GM19239 (cell line): ENCODE results near the gene DPH7.
"Not testable (repeated sequence)": the region's sequence is repeated elsewhere in the genome, so short reads cannot be mapped to it uniquely, and the experiment has no call there.

Experiments
- DNase-seq: peaks from one replicate; pipeline ENCODE4 v3.0.0; 2011; ENCODE audit warnings: low spot score; ENCODE audit not compliant: insufficient read length
- FAIRE-seq: peaks from 2 replicates; lab custom pipeline; 2011; peaks lifted over from hg19 to GRCh38; lab: Jason Lieb, UNC

Gene DPH7

DNA sequence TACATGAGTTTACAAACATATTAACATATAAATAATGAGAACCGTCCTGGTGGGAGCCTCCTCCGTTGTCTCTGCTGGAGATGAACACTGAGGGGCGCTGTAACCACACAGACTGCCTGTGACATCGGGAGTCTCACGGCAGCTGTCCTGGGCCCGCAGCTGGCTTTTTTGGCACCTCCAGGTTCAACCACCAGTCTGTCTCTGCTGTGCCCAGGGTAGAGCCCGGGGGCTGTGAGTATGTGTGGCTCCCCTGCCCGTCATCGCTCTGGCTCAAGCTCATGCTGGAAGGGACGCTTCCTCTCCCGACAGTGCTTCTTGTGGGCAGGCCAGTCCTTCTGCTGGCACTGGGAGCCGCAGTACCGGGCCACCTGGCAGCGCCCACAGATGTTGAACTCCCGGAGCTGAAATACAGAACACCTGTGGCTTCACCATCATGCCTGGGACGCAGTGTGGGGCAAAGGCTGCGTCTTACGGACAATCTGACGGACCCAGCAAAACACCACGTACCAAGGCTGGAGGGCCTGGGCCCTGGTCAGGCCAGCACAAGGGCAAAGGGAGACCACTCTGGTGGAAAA, 3.6 kb upstream of the DPH7 start:
- FAIRE-seq (no peak), DNase-seq (no peak)

DNA sequence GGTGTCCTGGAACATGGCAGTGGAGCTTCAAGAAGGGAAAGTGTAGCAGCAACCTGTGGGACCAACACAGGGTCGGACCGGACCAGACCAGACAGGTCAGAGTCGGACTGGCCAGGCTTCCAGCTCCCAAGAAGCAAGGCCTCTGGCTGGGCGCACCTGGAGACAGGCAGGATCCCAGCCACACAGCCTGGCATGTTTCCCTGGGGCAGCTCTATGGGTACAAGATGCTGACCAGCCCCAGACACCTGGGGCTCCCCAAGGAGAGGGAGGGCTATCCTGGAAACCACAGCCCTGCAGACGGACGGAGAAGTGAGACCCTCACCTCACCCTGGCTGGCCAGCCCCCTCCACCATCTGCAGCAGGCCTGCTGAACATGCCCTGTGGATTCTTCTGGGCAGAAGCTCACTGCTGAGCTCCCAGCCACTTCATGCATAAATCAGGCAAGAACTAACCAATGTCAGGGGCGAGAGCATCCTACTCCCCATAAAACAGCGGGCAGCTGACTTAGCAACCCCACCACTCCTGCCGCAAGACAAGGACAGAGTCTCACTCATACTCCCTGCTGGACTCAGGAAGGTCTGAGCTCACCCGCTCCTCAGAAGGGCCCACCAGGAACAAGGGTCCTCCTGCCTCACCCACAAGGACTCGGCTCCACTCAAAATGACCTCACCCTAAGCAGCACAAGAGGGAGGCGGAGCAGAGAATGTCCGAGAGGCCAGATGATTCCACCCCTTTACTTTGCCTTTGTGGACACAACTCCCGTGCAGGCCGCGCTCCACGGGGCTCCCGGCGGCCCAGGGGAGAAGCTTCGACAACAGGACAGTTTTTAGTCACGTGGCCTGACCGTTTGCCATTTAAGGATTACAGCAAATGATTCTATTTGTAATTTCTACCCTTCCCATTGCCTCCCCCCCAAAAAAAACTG, 2.9 kb upstream of the DPH7 start:
- DNase-seq: no peak
- no peak for FAIRE-seq

DNA sequence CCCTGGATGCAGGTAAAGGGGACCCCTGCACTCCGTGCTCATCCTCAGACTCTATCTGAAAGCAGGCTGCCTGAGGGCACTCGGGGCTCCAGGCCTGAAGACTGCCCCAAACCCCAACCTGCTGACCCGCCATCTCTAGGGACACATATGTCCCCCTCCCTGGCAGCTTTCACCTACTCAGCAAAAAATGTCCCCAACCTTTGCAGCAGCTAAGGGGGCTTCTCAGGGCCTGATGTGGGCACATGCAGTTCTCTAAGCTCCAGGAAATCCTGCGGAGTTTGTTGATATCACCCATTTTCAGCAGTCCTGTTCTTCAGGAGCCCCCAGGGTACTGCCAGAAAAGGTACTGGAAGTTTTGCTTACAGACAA, 2.2 kb upstream of the DPH7 start:
- FAIRE-seq (no peak), DNase-seq (no peak)

DNA sequence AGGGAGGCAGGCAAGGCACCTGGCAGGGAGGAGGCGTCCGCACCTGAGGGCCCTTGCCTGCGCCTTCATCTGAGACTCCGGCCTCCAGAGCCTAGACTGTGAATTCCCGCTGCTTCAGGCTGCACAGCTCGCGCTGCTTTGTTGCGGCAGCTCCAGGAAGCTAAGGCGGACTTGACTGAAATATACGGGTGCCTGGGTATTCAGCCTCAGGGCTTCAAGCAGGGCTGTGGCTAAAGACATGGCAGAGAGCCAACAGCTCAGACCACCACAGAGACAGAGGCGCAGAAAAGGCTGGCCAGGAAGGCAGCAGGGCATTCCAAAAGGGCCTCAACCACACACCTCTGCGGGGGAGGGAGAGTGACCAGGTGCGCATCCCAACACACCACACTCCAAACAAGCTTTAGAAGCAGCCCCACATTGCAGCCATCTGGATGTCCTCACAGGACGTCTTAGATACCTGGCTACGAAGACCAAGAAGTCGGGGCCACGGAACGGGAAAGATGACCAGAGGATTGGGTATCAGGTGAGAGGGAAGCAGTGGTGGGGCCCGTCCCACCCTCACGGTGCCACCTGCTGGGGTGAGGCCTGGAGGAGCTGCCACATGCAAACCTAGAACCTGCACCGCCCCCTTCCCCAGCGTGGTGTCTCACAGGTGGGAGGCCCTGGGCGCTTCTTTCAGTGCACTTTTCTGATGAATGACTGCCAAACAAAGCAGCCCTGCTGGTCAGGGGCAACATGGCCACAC, 1.7 kb upstream of the DPH7 start:
- DNase-seq (no peak), FAIRE-seq (no peak)

DNA sequence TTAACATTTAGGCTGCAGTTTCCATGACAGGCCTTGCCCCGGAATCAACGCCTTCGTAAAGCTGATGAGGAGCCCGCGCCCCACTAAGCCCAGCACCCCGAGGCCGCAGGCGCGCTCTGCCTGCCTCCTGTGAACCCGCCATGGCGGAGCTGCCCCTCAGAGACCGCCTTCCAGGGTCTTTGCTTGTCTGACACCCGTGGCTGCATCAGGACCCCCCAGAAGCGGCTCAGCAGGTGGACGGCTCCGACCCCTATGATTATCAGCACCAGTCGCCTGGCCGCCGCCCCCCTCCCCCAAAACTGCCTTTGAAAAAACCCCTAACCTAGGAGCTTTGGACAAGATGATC, 507 bp upstream of the DPH7 start:
- FAIRE-seq (no peak), DNase-seq (no peak)

DNA sequence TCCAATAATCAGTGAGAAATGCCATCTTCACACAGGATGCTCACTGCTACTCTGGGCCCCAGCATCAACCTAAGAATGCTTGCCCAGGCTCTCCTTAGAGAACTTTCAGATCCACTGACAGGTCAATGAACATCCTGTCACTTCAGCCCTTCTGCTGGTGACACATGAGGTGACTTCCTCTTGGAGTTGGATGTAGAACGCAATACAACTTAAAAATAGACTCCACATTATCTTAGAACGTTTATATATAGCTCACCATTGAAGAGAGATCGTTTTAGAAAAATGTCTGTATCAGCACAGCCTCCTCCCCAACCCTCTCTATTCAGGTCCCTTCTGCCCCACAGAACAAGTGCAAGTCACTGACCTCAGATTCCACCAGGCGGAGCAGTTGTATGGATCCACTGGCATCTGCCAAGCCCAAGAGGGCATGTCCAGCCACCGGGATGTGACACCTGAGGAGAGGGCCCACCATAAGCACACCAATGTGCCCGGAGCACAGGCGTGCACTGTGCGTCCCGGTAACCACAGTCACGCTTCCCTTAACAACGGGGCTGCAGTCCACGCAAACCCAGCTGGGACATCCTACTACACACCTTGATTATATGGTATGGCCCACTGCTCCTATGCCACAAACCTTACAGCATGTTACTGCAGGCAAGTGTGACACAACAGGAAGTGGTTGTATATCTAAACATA, 2.9 kb downstream of the DPH7 start:
- FAIRE-seq (no peak), DNase-seq (no peak)

DNA sequence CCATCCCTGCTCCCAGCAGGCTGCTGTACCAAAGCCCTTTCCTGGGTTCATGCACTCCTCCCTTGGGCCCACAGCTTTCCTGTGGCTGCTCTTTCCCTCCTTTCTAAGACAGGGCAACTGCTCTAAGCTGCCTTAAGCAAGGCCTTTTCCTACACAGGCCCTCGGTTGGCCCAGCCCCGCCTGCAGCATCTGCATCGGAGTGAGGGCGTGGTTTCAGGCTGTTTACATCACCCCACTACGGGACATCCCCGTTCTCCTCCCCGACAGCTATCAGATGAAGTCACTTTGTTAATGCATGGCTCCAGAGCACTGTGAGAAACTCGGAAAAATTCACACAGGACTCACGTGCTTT, 3.4 kb downstream of the DPH7 start:
- FAIRE-seq (no peak), DNase-seq (no peak)

DNA sequence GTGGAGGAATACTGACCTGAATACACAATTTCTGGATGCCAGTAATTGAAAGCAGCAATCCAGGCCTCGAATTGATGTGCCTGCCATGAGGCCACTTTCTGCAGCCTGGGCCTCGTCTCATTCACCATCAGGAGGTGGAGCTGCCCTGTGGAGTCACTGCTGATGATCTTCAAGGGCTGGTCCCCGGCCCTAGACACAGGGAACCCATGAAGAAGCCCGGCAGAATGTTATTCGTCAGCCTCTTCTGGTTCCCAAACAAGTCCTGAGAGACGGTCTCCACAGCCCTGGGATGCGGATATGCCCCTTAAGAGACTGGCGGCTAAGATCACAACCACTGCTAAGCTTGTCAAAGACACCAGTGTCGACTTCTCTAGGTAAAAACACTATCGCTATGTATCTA, 4.5 kb downstream of the DPH7 start:
- FAIRE-seq: no peak
- DNase-seq: no peak

DNA sequence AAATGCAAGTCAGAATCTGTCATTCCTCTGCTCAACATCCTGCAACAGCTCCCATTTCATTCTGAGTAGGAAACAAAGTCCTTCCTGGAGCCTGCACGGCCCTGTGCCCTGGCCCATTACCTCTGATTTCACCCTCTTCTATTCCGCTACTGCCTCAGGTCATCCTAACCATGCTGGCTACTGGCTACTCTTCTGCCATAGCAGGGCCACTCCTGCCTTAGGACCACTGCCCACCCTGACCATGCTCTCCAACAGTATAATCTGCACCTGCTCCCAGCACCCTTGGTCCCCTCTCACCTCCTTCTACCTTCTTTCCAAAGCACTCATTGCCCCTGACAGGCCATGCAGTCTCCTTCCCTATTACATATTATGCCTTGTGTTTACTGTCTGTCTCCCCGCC, 8.2 kb downstream of the DPH7 start:
- DNase-seq (no peak), FAIRE-seq (no peak)

DNA sequence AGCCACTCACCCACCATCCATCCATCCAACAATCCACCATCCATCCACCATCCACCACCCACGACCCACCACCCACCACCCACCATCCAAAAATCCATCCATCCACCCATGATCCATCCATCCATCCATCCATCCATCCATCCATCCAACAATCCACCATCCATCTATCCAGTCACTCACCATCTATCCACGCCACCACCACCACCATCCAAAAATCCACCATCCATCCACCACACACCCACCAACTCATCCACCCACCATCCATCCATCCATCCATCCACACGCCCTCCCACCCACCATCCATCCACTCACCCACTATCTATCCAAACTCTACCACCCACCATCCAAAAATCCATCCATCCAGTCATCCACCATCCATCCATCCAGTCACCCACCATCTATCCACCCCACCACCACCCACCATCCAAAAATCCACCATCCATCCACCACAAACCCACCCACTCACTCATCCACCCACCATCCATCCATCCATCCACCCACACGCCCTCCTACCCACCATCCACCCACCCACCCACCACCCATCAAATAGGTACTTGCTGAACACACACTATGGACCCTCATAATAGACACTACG, 9.0 kb downstream of the DPH7 start:
- DNase-seq (no peak), FAIRE-seq (no peak)

DNA sequence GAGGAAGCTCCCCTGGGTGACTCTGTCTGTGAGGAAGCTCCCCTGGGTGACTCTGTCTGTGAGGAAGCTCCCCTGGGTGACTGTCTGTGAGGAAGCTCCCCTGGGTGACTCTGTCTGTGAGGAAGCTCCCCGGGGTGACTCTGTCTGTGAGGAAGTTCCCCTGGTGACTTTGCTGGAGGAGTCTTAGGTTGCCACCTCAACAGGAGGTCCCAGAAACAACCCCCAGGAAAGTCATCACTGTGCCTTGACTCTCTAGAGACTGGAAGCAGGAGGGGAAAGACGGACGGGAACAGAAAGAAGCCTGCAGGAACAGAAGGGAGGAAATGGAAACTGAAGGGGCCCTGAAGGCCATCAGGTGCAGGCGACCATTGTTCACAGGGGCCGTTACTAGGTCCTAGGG, 10.3 kb downstream of the DPH7 start:
- DNase-seq, FAIRE-seq: not testable (repeated sequence)

DNA sequence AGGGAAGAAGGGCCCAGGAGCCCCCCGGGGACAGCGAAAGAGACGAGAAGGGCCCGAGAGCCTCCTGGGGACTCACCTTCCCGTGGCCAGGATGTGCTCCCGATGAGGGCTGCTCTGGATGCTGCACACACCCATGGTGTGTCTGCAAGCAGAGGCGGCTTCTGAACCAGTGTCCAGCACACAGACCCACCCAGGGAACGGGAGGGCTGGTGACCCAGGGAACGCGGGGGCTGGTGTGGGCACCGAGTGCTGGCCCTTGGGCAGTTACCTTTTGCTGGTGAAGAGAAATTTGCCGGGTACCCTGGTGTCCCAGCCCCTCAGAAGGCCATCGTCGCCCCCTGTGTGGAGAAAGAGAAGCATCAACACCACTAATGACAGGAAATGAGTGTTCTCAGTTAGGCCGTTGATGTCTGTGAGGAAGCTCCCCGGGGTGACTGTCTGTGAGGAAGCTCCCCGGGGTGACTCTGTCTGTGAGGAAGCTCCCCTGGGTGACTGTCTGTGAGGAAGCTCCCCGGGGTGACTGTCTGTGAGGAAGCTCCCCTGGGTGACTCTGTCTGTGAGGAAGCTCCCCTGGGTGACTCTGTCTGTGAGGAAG, 13.8 kb downstream of the DPH7 start:
- FAIRE-seq (no peak), DNase-seq (no peak)

DNA sequence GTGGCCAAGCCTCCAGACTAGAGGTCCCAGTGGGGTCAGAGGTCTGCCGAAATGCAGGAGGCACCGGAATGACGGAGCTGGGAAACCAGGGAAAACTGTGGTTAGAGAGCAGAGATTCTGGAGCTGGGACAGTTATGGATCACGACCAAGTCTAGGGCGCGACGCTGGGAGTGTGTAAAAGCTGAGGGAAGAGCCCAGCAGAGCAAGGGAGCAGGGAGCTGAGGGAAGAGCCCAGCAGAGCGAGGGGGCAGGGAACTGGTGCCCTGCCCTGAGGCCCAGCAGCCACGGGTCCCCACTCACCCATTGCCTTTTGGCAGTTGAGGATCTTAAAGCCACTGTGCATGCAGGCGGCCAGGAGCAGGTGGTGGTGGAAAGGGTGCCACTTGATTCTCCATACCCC, 14.6 kb downstream of the DPH7 start:
- FAIRE-seq: no peak
- DNase-seq: no peak

DNA sequence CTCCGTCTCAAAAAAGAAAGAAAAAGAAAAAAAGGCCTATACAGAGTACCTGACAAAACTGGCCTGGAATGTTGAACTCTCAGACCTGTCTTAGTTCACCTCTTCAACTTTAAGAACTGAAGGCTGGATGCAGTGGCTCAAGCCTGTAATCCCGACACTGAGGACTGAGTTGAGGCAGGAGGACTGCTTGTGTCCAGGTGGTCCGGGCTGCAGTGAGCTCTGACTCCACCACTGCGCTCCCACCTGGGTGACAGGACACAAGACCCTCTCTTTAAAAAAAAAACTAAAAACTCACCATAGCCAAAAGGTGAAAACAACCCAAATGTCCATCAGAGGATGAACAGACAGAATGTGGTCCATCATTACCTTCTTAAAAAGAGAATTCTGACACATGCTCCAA, 20.6 kb downstream of the DPH7 start:
- DNase-seq (no peak), FAIRE-seq (no peak)

DNA sequence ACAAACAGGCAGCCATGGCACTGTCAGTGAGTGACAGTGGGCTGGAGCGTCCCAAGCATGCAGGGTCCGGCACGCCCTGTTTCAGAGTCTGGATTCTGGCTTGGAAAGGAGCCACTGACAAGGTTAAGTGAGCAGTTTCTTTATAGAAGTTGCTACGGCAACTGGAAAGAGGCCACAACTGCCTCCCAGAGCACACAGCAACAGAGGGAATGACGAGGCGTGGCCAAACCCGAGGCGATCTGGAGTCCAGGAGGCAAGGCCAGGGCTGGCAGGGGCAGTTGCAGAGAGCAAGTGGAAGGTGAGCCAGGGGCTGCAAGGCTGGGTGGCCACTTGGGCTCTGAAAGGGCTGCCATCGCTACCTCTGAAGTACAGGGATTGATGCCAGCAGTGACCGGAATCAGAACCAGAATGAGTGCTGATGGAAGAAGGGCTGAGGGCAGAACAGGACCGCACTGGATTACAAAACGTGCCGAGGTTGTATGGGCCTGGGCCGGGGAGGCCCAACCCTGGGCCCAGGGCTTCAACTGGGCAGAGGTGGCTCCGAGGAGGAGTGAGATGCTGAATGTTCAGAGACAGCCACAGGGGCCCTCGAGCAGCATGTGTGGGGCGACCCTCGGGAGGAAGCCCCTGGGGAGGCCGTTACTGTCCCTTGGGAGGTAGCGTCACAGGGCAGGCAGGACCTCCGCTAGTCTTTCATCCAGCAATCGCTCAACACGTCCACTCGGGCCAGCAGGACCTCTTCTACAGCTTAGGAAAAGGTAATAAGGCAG, 22.5 kb downstream of the DPH7 start:
- DNase-seq (no peak), FAIRE-seq (no peak)

DNA sequence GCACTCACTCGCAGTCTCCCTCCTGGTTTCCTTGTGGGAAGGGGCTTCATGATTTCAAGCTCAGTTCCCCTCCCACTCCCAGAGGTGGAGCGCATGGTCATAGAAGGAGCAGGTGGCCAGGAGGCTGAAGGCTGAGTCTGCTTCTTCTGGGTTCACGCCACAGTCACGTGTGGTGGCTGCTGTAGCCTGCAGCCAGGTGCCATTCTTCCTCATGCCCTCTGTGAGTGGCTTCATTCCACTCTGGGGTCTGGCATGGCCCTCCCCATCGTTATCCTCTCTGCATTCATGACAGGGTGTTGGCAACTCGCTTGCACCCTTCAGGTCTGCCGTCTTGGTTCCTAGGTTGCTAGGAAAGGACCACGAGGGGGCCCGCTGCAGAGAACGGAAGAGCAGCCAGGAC, 23.5 kb downstream of the DPH7 start:
- FAIRE-seq: no peak

DNA sequence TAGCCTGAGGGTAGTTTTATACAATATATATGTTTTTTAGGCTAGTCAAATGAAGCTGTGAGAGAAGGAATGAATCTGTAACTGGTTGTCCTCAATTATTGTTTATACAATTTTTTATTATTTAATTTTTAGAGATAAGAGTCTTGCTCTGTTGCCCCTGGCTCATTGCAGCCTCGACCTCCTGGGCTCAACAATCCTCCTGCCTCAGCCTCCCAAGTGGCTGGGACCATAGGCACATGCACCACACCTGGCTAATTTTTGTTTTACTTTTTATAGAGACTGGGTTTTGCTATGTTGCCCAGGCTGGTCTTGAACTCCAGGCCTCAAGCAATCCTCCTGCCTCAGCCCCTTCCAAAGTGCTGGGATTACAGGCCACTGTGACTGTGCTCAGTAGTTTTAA, 24.4 kb downstream of the DPH7 start:
- DNase-seq (no peak), FAIRE-seq (no peak)

More for the DNA sequence above, 23.5 kb downstream of the DPH7 start:
- DNase-seq: no peak

DNA sequence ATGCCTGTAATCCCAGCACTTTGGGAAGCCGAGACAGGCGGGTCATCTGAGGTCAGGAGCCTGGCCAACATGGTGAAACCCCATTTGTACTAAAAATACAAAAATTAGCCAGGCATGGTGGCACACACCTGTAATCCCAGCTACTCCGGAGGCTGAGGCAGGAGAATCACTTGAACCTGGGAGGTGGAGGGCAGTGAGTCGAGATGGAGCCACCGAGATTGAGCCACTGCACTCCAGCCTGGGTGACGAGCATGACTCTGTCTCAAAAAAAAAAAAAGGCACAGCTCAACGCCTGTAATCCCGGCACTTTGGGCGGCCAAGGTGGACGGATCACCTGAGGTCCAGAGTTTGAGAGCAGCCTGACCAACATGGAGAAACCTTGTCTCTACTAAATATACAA, 25.1 kb downstream of the DPH7 start:
- not testable (repeated sequence) for FAIRE-seq

DNA sequence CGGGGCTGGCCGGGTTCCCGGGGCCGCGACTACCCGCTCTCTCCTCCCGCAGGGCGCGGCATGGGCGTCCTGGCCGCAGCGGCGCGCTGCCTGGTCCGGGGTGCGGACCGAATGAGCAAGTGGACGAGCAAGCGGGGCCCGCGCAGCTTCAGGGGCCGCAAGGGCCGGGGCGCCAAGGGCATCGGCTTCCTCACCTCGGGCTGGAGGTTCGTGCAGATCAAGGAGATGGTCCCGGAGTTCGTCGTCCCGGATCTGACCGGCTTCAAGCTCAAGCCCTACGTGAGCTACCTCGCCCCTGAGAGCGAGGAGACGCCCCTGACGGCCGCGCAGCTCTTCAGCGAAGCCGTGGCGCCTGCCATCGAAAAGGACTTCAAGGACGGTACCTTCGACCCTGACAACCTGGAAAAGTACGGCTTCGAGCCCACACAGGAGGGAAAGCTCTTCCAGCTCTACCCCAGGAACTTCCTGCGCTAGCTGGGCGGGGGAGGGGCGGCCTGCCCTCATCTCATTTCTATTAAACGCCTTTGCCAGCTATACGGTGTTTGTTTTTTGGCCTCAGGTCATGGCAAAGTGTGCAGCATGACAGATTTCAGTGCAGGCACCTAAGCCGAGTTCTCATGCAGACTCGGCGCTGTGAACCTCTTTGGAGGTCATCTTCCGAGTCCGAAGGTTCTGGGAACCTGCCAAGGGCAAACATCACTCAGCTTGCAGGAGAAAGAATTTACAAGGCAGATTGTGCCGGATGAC, 26.5 kb downstream of the DPH7 start:
- peak; percentile 39 for FAIRE-seq
- peak; percentile 40 for DNase-seq

More for the DNA sequence above, 25.1 kb downstream of the DPH7 start:
- not testable (repeated sequence) for DNase-seq
